ENCODE results near the gene ZDHHC17.

GRCh38 chr12:76847260-76847659 lies 83.3 kb downstream of the ZDHHC17 start:
- TF ChIP-seq, protein P1, sequence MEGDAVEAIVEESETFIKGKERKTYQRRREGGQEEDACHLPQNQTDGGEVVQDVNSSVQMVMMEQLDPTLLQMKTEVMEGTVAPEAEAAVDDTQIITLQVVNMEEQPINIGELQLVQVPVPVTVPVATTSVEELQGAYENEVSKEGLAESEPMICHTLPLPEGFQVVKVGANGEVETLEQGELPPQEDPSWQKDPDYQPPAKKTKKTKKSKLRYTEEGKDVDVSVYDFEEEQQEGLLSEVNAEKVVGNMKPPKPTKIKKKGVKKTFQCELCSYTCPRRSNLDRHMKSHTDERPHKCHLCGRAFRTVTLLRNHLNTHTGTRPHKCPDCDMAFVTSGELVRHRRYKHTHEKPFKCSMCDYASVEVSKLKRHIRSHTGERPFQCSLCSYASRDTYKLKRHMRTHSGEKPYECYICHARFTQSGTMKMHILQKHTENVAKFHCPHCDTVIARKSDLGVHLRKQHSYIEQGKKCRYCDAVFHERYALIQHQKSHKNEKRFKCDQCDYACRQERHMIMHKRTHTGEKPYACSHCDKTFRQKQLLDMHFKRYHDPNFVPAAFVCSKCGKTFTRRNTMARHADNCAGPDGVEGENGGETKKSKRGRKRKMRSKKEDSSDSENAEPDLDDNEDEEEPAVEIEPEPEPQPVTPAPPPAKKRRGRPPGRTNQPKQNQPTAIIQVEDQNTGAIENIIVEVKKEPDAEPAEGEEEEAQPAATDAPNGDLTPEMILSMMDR (IDR thresholded peaks at IDR 0.05; ENCODE audit: poor library complexity), result no peak
- TF ChIP-seq EZH2phosphoT487 (IDR thresholded peaks at IDR 0.05; ENCODE audit: low read depth, severe bottlenecking, unreplicated experiment) (no peak), EZH2 (IDR thresholded peaks at IDR 0.05; ENCODE audit: borderline replicate concordance) (no peak)

Data from hepatocyte (in vitro differentiated cells).